GM10266 (cell line): ENCODE measurements around the gene C2orf49.

Experiments used
- DNase-seq: peaks from one replicate; pipeline ENCODE4 v3.0.0; 2012; ENCODE audit errors: extremely low spot score
- CTCF ChIP-seq: IDR thresholded peaks from 2 replicates; pipeline ENCODE4 v1.5.1; 2012; ENCODE audit warnings: mild to moderate bottlenecking, low read depth; ENCODE audit not compliant: control insufficient read depth, insufficient read depth; ENCODE audit errors: missing control alignments

C2orf49 gene

DNA sequence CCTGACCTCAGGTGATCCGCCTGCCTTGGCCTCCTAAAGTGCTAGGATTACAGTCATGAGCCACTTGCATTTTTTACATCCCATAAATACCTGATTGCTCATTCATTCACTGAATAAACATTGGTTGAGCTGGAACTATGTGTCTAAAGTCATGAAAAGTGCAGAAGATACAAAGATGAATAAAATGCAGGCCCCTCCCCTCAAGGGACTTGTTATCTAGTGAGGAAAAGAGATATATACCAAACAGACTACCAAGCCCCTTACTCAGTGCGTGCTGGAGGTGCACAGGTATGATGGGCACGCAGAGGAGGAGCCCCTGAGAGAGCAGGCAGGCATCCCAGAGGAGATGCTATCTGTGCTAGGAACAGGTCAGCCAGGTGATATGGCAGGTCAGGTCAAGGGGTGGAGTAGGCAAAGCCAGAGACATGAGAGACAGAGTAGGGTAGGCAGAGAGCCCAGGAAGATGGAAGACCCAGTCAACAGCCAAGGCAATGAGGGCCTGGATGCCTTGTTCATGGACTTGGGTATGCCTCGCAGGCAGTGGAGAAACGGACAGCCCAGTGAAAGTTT, 53.8 kb downstream of the C2orf49 start:
- TF ChIP-seq CTCF: no peak
- DNase-seq: no peak

DNA sequence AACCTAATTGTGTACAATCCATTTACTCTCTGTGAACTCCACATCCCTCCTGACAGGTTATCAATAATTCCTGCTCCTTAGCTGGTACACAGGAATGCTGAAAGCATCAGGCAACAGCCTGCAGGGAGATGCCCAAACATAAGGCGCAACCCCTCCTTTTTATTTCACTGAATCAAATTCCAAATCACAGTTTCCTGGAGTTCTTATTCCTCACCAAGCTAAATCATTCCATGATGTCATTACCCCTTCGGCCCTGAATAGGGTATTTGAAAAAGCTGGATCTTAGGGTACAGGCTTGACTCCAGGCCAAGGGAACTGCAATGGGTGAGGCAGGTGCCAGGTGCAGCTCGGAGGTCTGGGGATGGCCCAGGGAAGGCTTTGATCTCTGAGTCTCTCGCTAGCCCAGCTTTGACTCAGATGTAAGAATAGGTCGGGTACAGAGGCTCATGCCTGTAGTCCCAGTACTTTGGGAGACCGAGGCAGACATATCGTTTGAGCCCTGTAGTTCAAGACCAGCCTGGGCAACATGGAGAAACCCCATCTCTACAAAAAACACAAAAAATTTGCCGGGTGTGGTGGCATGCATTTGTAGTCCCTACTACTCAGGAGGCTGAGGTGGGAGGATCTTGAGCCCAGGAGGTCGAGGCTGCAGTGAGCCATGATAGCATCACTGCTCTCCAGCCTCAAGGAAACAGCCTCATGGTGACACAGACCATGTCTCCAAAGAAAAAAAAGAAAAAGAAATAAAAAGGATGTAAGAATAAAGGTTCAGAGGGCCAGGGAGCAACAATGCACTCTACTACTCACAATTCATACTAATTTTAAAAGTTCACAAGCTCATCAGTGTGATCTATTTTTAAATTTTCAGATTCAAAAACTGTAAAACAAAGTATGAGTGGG, 54.7 kb downstream of the C2orf49 start:
- DNase-seq: no peak
- TF ChIP-seq CTCF: no peak

DNA sequence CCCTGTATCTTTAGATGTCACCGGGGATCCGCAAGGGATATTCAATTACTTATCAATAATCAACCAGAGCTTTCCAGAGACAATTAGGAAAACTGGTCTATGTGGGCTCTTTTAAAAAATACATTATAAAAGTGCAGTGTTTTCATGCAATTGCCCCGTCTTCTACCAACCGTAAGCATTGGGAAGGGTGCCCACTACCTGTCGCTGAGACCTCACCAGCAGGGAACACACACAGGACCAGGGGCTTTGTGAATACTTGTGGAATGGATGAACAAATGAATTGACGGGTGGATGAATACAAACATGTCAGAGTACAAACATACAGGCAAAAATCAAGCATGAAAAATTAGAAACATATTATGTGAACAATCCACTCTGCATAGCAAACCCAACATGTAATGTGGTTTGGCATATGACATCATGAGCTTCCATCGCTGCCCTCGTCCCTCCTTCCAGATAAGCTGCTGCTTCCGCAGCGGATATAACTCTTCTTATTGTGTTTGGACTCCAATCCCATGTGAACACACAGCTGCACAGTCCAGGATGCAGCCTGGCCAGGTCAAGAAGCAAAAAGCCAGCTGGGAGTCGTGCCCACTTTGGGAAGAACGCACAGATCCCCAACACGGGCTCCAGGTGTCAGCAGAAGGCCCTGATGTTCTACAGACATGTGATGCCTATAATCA, 56.2 kb downstream of the C2orf49 start:
- no peak for TF ChIP-seq CTCF
- DNase-seq: no peak

DNA sequence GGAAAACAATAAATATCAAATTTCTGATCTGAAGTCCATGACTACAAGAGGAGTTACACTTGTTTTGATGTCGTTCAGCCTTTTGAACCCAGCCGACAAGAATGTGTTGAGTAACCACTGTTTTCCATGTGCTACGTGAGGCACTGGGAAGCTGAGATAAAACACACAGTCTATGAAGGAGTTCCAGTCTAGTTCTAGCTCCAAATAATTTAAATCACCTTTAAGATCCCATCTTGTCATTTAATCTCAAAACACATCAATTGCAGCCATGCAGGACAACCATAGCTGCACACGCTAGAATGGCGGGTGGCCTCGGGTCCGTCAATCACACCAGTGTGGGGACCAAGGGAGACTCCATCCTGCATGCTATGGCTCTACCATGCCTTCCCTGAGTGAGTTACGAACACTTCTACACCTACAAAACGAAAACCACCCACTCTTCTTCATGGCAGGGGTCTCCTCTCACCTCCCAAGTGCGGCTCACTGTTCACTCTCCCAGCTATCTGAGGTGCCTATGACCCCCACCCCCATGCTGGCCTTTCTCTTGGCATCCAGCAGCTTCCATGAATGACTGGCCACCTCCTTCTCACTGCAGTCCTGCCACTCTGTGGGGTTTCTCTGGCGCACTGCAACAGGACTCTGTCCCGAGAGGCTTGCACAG, 57.7 kb downstream of the C2orf49 start:
- TF ChIP-seq CTCF: no peak
- DNase-seq: no peak

DNA sequence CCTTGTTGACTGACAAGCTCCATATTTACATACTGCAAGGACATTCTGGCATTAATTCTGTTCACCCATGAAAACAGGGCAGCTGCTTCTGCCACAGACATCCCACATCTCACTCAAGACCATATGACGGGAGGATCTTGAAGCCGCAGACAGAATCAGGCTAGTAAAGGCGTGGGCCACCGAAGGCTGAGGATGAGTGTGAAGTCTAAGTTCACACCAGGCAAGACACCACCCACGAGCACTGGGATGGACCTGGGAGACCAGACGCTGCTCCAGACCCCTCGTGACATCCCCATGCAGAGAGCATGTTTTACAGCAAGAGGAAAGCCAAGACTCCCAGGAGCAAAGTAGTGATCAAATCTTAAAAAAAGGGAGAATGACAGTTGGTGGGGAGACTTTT, 58.4 kb downstream of the C2orf49 start:
- no peak for TF ChIP-seq CTCF
- no peak for DNase-seq

- DNase-seq: no peak
- TF ChIP-seq CTCF: no peak
These were observed 59.1 kb downstream of the C2orf49 start for GRCh38 chr2:105396254-105397024.
